Islet precursor cell (in vitro differentiated cells): ENCODE results near the gene JAZF1.
A peak's percentile ranks its signal among the peaks of the same experiment; 100 is the strongest.

ENCODE experiments used
- DNase-seq: peaks from one replicate; pipeline ENCODE4 v3.0.0-alpha.2; 2018

Gene JAZF1

GRCh38 chr7:28069807-28070206 is 110.8 kb downstream of the JAZF1 start:
- no peak for DNase-seq

DNA sequence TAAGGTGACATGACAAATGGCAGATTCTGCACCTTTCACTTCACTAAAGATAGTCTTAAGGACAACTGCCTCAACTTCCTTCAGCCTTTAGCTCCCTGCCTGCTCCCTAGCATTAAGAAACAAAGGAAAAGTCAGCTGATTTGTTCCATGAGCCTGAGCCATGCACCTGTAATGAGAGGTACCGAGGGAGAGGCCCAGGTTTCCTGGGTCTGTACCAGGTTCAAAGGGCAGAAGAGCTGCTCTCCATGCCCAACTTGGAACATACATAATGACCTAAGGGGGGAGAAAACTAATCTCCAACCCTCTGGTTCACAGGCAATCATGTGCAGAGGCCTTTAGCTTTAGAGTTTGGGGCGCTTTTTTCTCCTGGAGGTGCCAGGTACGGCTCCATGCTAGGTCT is 111.2 kb downstream of the JAZF1 start:
- DNase-seq = no peak

DNA sequence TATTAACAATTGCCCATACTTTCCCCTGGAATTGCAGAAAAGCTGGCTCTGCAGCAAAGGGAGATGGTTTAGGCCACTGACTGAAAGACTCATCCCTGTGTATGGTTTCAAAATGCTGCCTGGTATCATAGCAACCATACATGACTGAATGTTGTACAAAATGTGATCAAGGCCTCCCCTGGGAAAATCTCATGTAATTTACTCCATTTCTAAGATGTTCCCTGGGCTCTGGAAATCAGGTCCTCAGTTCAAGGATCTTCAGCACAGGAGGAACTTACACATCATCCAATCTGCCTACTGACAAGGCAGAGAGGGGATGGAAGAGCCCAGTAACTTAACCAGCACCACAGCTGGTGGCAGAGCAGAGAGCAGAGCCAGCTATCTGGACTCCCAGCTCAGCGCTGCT is 111.8 kb downstream of the JAZF1 start:
- no peak for DNase-seq

DNA sequence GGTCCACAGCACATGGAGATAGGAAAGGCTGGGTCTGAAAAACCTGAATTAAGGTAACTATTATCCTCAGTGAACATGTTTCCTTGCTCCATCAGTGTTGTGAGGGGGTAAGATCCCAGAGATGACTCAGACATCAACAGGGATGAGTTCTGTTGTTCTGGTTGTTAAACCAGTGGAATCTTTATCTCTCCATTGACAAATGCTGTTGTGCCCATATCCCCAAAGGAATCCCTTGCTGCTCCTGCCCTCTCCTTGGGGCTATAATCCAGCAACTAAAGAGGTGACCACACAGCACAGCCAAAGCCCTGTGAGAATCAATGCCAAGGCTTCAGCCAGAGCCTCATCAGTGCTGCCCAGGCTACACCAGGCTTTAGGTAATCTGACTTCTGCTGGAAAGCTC is 113.4 kb downstream of the JAZF1 start:
- no peak for DNase-seq

DNA sequence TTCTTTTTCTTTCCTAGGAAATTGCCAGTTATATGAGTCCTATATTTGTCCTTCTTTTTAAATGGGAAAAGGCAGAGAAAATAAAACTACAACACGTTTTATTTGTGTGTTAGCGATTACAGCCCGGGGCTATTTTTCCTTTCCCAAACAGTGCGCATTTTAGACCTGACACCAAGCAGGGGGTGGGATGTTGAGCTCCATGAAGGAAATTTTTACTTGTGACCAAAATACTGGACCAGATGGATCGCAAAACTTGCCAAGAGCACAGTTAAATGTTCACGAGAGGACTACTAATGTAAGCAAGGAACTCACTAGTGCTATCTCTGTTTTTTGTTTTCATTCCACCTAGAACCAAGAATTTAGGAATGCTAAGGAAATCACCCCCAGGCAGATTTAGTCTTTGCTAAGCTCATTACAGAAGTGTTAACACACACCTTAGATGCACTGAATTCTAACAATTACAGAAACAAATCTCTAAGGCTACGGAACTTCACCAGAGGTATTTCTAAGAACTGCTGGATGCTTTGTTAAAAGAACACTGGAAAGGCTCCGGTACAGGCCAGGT is 114.8 kb downstream of the JAZF1 start:
- no peak for DNase-seq

GRCh38 chr7:28065308-28065707 is 115.3 kb downstream of the JAZF1 start:
- DNase-seq = no peak

DNA sequence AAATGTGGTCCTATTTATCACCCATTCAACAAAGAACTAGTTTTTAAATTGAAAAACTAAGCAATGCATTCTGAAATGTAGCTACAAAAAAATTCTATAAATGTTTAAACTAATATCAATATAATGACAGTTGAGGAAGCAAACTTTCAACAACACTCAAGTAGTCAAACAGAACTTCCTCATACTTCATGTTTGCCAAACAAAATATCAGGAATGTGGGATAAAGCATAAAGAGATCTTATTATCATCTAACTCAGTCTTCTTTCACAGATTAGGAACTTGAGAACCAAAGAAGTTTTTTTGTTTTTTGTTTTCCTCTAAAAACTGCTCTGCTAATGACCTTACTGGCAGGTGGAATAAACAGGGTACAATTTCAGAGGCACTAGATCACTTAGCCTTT is 116.2 kb downstream of the JAZF1 start:
- DNase-seq = no peak

DNA sequence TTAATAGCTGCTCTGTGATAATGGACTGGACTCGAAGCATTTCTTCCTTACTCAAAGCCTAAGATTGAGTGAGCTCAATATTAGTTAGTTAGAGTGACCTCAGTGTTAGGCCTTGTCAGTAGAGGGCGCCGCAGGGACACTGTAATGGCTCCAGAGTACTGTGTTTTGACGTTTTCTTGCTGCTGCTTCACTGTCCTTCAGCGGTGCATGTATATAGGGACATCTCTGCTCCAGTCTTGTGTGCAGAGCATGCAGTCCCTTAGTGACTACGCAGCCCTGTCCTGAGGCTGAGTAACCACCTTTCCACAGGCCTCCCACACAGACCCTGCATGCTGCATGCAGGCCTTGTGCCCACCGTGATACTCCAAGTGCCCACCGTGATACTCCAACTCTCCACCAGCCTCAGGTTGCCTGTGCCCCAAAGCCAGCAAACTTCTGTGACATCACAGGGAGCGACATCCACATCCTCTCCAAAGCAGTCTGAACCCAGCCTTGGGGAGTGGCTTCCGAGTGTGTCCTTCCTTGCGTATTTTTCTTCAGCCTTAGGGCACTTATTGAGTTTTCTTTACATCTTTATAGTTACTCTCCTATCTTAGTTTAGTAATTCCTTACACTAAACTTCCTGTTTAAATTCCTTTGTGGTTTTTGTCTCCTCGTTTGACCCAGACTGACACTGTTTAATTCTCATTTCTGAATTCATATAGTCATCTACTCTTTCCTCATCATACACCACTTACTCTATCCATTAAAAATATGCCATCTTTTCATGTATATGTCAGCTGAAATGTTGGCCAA is 118.2 kb downstream of the JAZF1 start:
- DNase-seq = peak; percentile 89

- no peak for DNase-seq
These were observed 118.8 kb downstream of the JAZF1 start for GRCh38 chr7:28061824-28062196.

GRCh38 chr7:28060371-28060950 is 120.1 kb downstream of the JAZF1 start:
- DNase-seq = no peak

- DNase-seq = peak; percentile 64
These were observed 125.4 kb downstream of the JAZF1 start for GRCh38 chr7:28055161-28055544.

DNA sequence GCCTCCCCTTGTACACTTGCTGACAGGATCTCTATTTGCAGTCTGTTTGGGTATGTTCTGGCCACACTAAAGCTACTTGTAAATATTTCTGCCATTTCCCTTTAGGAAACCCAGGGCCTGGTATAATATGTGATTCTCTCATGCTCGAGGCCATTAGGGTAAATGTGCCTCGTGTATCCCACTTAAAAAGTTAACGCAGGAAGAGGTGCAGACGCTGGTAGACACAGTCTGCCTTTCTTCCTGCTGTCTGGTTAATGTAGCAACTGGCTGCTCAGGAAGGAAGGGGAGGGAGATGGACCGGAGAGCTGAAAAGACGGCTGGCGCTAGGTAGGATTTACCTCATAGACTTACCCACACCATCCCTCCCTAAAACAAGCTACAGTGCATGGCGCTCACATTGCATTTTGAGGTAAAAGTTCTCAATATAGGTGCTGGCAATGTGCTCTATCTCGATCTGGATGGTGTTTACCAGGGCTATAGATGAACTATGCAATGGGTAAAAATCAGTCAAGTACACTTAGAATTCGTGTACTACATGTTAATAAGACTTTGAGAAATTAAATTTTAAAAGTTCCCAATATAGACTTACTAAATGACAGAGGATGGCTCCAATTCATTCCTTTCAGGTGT is 125.9 kb downstream of the JAZF1 start:
- DNase-seq = peak; percentile 90

DNA sequence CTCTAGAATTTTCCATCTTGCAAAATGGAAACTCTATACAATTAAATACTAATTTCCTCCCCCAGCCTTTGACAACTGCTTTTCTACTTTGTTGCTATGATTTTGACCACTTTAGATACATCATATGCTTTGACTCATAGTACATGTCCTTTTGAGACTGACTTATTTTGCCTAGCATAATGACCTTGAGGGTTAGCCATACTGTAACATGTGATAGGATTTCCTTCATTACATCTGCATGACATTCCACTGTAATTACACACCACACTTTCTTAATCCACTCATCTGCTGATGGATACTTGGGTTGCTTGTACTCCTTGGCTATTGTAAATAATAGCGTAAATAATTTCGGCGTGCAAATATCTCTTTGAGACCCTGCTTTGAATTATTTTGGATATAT is 127.7 kb downstream of the JAZF1 start:
- DNase-seq = no peak

DNA sequence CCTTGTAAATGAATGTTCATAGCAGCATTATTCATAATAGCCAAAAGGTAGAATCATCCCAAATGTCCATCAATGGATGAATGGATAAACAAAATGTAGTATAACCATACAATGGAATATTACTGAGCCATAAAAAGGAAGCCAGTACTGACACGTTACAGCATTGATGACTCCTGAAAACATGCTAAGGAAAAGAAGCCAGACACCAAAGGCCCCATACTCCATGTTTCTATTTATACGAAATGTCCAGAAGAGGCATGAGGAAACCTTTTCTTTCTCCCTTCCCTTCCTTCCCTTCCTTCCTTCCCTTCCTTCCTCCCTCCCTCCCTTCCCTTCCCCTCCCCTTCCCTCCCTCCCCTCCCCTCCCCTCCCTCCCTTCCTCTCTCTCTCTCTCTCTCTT is 131.9 kb downstream of the JAZF1 start:
- DNase-seq = no peak

DNA sequence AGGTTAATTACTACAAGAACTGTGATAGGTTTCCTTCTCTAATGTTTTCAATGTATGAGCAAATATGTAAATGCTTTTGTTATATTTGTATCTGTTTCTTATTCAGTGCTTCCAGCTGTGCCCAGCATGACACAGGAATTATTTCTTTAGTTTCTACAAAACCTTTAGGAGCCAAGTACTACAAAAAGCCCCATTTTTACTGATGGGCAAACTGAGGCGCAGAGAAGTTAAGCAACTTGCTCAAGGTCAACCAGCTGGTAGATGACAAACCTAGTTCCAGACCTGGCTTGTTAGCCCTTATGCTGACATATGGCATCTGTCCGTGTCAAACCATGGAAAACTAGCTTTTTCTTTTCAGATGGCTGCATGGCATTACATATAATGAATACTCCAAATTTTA is 134.6 kb downstream of the JAZF1 start:
- no peak for DNase-seq

GRCh38 chr7:28045592-28045991 is 135.0 kb downstream of the JAZF1 start:
- DNase-seq = no peak

DNA sequence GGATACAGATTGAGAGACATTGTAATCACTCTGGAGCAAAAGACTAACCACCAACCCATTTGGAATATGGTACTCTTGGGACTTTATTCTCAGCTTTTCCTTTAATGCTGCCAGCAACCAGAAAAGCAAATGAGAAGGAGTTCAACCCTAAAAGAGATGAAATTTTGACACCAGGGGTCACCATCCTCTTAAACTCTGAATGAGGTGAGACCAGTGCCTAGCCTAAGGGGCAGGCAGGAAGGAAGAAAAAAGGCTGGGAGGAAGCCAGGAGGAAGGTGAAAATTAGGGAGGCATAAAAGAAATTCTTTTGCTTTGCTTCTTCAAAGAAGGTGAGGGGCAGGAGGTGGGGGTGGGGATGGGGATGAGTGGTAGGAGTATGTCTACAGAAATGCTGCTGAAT is 135.8 kb downstream of the JAZF1 start:
- DNase-seq = no peak

- no peak for DNase-seq
These were observed 137.9 kb downstream of the JAZF1 start for GRCh38 chr7:28042721-28043120.

DNA sequence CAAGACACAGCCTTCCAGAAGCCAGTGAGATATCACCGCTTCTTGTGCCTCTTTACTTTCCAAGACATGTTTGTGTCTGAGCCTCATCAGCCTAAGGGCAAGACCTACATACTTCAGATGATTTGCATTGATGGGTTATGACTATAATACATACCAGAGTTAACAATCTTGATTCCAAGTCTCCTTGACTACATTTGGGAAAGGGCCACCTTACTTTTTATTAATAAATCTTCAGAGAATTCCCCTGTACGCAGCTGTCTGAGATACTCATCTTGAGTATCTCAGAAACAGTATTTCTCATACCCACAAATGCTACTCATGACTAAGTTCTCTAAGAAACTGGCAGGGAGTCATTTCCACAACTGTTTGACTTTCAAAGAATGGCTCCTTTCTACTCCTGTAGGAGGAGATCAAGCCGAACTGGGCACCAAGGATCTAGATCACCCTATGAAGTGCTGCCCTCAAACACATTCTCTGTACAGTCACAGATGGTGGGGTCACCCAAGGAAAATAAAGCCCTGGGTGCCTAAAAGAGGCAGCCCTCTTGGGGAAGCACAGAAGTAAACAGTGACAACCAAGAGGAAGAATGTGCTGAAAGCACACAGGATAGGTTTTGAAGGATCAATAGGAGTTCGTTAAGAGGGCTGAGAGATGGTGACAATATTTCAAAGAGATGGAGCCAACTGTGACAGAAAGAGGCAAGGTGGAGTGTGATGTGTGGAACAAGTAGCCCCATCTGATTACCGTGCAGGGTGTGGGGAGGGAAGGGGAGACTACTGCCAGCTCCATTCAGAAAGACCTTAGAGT is 138.9 kb downstream of the JAZF1 start:
- peak; percentile 60 for DNase-seq

- DNase-seq = no peak
These were observed 142.3 kb downstream of the JAZF1 start for GRCh38 chr7:28038175-28038797.

DNA sequence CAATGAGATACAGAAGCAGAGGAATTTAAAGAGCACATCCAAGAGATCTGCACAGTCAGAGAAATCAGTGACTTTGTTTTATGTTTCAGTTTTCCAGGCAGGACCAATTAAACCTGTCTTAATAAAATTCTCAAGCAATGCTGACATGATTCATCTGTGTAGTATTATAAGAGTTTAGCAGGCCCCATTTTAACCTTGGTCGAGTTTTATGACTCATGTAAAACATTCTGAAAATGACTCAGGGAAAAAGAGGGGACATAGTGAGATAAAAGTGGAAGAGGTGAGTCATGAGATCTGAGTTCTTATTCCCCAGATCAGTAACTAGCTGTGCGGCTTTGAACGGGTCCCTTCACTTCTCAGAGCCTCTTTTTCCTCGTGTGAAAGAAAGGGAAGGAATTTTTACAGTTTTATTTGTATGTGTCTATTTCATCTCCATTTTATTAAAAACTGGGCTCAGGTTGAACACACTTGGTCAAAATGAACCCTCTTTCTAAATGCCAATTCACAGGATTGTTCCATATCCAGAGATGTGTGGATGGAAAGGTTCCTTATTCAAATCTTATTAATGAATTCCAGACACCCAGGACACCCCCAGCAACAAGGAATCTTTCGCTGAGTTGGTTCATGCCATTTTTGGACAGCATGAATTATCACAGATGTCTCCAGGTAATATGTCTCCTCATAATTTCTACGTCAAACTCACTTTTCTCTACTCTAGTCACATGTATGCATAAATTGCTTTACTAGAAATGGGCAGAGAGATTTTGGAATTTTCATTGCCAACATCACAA is 143.2 kb downstream of the JAZF1 start:
- DNase-seq = no peak

- no peak for DNase-seq
These were observed 143.9 kb downstream of the JAZF1 start for GRCh38 chr7:28036696-28037095.
